Stimulated activated naive CD8-positive, alpha-beta T cell treated with anti-CD3 and anti-CD28 coated beads, Interleukin-15, Interleukin-2, amounts not matched to agents 100 U/mL and 50 U/mL, for 24 hours (primary cell): ENCODE measurements around the gene HOXD8.

ENCODE experiments used
- ATAC-seq: fragments of 150-1000 bp; cut with Tn5 transposase; one replicate; pipeline ENCODE4 v1.10.0; 2021
- DNase-seq: peaks from one replicate; pipeline ENCODE4 v3.0.0; 2021

HOXD8 gene

DNA sequence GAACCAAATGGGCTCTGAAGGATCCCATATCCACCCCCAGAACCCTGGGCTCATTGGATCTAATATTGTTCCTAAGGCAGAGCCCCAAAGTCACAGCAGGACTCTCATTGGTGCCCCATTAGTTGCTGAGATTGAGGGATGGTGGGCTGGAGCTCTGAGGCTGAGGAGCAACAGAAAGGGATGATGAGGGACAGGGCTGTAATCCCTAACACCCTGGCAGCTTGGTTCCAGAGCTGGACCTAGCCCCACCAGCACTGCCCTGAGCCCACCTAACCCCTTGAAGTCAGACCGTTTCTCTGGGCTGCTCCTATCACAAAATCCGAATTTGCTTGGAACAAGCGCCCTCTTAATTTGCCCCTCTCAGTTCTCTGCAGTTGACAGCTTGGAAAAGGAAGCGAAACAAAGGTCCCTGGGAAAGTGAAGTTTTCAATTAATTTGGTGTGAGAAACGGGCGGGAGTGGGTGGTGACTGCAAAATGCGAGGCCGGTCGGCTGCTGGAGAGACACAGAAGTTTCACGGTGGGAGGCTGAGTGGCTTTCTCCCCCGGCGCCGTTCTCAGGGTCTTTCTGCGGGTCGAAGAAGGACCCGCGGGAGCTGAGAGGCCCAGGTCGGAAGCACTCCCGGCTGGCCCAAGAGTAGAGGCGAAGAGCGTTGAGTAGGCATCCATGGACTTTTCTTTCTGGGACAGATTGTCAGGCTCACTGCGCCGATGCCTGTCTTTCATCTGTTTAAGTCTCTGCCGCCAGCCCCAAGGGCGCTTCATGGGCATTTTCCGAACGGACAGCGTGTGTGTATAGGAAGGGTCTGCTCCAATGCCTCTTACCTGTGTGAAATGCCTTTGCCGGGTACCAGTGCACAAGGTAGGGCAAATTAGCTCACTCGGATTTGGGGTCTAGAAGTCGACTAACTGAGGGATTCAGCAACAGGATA is 37.9 kb upstream of the HOXD8 start:
- ATAC-seq (no peak), DNase-seq (no peak)

DNA sequence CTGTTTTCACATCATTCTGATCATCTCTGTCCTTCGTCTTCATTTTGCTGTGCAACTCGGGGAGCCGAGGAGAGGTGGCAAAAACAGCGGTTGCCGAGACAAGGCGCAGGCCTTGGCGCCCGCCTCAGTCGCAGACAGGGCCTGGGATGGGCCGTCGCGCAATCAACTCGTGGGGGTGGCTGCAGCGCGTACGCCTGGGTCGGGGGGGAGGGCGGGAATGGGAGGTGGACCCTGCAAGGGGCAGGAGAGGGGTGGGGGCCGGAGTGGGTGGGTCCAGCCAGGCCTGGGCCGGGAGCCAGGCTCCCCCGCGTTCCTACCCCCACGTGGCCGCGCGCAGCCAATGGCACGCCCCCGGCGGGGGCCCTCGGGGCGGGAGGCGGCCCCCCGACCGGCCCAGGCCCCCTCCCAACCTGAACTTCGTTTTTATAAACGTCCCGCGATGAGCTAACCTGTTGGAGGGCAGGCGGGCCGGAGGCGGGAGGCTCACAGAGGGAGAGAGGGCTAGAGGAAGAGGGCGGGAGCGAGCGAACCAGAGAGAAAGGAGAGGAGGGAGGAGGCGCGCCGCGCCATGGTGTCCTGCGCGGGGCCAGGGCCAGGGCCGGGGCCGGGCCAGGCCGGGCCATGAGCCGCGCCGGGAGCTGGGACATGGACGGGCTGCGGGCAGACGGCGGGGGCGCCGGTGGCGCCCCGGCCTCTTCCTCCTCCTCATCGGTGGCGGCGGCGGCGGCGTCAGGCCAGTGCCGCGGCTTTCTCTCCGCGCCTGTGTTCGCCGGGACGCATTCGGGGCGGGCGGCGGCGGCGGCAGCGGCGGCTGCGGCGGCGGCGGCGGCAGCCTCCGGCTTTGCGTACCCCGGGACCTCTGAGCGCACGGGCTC is 37.0 kb upstream of the HOXD8 start, which contains the start of gene HOXD13:
HOXD13 (plus strand) TSS at position 452 of the 875 bp plus-strand sequence; CDS start at position 622, 170 bp downstream.
- DNase-seq (no peak), ATAC-seq (no peak)

DNA sequence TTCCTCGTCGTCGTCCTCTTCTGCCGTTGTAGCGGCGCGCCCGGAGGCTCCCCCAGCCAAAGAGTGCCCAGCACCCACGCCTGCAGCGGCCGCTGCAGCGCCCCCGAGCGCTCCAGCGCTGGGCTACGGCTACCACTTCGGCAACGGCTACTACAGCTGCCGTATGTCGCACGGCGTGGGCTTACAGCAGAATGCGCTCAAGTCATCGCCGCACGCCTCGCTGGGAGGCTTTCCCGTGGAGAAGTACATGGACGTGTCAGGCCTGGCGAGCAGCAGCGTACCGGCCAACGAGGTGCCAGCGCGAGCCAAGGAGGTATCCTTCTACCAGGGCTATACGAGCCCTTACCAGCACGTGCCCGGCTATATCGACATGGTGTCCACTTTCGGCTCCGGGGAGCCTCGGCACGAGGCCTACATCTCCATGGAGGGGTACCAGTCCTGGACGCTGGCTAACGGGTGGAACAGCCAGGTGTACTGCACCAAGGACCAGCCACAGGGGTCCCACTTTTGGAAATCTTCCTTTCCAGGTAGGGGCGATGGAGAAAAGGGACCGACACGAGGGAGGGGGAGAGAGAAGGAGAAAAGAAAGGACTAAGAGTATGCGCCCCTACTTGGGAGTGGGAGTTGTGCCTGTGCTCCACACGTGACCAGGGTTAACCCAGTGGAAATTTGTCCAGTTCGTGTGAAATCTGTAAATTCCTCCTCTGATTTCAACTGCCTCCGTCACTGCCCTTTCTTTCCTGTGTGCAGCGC is 36.2 kb upstream of the HOXD8 start:
- ATAC-seq (no peak), DNase-seq (no peak)

DNA sequence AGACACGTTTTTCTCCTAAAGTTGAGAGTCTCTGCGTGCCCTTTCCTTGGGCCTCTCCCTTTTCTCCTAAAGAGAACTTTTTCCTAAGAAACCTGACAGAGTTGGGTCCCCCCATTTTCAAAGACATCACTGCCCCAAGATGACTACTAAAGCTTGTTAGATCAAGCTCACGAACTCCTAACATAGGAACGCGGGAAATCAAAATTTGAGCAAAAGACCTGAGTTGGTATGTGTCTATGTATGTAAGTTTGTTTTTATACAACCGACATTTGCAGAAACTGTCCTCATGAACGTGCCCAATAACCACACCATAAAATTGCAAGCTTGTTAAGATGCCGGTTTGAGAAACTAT is 35.6 kb upstream of the HOXD8 start:
- no peak for ATAC-seq
- no peak for DNase-seq

DNA sequence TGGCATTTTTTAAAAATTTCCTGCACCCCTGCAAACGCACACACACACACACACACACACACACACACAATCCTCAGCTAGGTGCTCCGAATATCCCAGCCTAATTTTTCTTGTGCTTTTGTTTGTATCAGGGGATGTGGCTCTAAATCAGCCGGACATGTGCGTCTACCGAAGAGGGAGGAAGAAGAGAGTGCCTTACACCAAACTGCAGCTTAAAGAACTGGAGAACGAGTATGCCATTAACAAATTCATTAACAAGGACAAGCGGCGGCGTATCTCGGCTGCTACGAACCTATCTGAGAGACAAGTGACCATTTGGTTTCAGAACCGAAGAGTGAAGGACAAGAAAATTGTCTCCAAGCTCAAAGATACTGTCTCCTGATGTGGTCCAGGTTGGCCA is 35.2 kb upstream of the HOXD8 start:
- DNase-seq (no peak), ATAC-seq (no peak)

DNA sequence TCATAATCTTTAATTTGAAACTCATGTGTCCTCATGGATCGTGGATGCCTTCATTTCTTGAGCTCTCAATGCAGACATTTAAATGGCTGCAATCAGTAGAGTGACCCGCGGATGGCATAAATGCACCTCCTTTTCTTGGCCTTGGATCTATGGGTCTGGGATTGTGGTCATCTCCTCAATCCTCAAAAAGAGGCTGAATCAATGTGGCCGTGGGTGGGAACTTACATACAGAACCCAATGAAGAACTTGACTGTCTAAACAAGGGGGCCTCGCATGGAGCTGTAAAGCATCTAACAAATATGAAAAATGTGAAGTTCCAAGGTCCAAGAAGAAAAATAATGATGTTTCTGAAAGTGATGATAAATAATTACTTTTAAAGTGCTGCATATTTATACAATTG is 34.1 kb upstream of the HOXD8 start:
- ATAC-seq (no peak), DNase-seq (no peak)

DNA sequence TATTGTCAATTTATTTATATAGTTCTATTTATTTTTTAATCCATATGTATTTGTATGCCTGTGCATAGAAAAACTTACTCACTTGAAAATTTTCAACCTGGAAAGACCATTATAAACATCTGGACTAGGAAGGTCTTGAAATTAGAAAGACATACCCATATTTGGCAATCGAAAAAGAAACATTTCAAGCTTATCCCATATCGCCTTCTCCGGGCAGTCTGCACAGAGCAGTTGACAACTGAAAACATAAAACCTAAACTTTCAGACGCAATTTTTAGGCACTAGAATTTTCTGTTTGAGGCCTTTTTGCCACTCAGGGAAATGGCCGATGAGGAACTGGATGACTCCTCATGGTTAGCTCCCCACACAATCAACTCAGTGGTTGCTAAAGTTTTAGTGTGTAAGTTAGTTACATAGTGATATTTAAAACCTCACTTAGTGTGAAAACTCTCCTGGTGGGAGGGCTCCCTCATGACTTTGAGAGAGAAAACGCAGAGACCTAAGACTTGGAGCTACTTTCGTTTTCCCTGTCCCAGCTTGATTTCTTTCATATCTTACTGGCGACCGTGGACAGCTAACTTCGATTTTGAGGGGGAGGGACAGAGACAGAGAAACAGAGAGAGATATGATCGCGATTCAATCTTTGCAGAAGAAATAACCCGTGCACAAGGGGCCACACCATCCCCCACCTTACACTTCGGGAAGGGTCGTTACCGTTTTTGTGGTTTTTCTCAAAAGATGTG is 33.1 kb upstream of the HOXD8 start:
- DNase-seq = no peak
- no peak for ATAC-seq

DNA sequence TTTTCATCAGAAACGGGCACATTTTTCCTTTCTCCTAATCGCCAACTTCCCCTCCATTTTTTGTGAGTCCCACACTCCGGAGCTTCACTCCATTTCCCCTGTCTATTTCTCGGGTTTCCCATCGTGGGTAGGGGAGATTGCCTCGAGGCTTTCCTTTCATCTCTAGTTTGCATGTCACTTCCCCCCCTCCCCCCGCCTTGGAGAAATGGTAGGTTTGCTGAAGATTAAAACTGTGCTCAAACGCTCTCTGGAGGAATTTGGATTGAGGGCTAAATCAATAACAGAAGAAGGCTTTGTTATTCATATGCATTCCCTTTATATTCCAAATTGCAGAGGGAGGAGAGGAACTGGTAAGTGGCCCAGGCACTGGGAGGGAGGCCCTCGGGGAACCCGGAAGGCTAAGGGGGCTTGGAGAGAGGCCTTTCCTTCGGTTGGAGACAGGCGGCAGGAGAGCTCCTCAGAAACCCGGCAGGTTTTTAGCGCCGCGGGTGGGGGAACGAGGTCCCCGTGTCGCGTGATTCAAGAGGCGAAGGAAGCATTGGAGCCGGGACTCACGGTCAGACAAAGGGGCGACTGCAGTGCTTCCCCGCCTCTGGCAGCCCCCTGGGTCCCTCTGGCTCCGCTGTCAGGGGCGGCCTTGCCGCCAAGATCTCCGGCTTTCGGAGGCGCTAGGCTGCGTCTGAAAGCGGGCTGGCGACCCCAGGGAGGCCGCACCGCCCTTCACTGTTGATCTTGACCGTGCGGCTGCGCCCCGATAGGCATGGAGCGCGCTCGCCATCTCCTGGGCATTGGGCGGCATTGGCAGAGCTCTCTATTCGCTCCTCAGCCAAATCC is 32.3 kb upstream of the HOXD8 start:
- DNase-seq = peak; percentile 65
- ATAC-seq = peak; percentile 77

DNA sequence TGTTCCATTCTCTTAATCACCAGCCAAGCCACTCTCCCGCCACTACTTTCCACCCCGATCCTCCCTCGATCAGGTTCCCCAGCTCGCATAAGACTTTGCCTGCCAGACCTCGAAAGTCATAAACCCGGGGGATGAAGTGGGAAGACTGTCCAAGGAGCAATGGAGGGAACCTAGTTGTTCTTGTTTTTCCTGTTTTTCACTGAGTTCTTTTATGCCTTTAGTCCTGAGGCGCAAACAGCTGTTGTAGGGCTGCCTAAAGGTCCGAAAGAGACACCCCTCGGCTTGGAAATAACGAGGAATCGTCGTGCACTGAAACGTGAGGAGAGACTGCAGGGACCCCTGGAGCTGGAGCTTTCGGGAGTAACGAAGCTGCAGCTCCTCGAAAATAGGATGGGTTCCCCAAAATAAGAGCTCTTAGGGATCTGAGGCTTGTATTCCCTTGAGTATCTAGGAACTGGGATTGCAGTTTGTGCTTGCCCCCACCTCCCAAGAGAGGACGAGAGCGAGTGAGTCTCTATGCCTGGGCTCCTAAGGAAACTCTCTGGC is 31.6 kb upstream of the HOXD8 start:
- DNase-seq (no peak), ATAC-seq (no peak)

DNA sequence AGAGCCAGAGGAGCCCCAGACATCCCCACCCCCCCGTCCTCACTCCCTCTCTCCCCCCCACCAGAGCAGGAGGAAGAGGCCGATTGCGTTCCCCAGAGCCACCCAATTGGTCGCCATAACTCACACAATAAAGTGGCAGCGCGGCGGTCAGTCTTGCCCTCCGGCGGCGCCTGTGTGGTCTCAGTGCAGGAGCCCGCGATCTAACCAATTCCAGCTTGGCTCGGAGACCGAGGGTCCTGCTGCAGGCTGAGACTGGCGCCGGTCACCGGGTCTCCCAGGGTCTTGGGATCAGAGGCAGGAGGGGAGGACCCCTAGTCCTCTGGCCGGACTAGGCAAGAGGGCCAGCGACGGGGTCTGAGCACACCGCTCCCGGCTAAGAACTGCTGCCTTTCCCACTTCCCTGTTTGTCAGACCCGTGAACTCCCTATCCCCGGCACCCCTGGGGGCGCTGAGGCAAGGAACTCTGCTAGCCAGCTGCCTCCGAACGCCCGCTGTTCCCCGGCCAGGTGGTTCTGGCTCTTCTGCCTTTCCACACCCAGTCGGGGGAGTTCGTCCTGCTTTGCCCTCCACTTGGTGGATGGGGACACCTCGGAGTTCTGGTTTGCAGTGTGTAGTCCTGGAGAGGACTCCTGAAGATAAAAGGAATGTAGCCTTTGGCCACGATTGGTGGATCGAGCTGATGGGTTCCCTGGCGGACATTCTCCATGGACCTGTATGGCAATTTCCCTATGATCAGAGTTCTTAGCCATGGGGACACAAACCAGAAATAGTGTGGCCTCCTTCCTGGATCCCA is 30.9 kb upstream of the HOXD8 start:
- no peak for ATAC-seq

DNA sequence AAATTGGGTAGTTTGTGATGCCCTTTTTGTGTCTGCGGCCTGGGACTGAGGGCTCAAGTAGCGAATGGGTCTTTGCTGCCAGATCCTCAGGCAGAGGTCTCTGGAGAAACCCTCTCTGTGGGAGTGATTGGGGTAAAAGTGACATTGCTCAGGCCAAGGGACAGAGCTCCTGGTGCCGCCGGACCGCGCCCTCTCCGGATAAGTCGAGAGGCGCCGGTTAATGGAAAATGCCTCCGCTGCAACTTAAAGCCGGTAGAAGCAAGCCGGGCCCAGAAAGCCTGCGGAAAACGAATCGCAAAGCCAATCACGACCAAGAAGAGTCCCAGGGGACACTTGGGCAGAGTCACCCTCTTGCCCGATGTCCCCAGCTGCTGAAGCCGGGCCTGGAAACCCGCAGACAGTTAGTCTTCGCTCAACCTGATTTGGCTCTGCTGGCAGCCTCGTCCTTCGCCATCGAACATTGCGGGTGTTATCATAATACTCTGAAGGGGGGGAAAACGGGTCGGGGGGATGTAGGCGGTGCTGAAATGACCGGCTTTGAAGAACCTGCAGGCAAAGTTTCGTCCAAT is 30.3 kb upstream of the HOXD8 start:
- ATAC-seq = no peak
- DNase-seq = no peak

More for the DNA sequence above, 30.9 kb upstream of the HOXD8 start:
- no peak for DNase-seq

DNA sequence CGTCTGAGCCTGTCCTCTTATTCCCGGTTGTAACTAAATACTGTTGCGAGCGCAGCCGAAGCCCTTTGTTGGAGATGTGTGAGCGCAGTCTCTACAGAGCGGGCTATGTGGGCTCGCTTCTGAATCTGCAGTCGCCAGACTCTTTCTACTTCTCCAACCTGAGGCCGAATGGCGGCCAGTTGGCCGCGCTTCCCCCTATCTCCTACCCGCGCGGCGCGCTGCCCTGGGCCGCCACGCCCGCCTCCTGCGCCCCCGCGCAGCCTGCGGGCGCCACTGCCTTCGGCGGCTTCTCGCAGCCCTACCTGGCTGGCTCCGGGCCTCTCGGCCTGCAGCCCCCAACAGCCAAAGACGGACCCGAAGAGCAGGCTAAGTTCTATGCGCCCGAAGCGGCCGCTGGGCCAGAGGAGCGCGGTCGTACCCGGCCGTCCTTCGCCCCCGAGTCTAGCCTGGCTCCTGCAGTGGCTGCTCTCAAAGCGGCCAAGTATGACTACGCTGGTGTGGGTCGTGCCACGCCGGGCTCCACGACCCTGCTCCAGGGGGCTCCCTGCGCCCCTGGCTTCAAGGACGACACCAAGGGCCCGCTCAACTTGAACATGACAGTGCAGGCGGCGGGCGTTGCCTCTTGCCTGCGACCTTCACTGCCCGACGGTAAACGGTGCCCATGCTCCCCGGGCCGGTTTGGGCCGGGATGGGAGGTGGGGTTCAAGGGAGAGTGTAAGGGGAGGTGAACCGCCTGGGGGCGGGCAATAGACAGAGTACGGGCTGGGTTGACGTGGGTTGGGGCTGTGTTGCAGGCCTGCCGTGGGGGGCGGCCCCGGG is 29.6 kb upstream of the HOXD8 start, which contains the start of gene HOXD12:
HOXD12 (plus strand) TSS at position 68 of the 819 bp plus-strand sequence; CDS start at position 75, 7 bp downstream.
- no peak for ATAC-seq
- no peak for DNase-seq

DNA sequence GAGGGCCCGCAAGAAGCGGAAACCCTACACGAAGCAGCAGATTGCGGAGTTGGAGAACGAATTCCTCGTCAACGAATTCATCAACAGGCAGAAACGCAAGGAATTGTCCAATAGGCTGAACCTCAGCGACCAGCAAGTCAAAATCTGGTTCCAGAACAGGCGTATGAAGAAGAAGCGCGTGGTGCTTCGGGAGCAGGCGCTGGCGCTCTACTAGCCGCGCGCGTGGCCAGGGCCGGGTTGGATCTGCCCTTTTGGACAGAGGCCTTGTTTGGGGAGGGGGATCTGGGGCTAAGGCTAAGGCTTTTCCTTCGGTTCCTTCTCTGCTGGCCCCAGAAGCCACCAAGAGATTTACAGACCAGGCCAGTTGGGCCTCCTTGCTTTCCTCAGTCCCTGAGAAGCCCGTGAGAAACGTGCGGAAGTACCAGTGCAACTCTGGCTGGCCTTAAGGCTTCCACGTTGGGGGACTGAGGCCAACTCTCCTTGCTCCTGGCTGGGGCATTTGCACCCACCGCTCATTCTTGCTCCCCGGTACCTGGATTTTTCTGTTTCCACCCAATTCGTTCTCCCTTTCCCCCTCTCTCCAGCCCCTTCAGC is 28.9 kb upstream of the HOXD8 start:
- ATAC-seq = no peak
- DNase-seq = no peak

DNA sequence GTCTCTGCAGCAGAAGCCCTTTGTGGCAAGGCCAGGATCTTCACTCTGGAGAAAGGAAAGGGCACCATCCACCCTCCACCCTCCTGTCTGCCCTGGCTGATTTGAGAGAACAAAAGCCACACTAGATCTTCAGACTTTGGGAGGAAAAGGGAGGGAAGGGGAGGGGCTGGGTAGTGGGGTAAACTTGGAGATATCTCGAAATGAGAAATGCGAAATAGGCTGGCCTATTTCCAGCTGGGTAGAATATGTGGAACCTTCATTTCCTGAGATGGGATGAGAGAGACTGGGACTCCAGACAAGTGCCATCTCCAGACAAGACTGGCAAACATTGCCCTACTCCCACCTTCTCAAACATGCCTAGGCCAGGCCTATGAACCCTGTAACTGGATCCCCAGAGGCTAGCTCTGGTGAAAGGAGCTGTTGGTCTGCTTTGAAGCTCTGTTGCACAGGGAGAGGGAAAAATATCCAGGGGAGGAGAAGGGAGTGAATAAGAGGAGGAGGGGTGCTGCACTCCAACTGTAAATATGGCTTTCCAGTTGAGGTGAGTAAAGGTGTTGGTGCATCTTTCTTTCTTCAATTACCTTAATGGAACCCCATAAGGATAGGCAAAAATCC is 28.2 kb upstream of the HOXD8 start:
- DNase-seq (no peak), ATAC-seq (no peak)

DNA sequence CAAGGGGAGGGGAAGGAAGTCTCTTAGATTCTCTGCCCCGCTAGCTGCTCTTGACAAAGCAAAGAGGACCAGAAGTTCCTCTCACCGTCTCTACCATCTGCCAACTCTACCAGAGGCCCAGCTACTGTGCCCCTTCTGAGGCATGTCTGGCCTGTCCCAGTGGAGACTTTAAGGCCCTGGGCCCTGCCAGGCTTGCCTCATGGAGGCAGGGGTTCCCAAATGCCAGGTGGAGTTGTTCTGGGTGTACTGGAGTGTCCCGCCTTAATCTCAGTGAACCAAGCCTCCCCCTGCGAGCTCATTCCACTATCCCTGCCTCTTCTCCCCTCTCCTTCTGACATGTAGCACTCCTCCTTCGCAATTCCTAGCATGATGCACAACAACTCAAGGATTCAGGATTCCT is 27.7 kb upstream of the HOXD8 start:
- DNase-seq = no peak
- ATAC-seq = no peak

DNA sequence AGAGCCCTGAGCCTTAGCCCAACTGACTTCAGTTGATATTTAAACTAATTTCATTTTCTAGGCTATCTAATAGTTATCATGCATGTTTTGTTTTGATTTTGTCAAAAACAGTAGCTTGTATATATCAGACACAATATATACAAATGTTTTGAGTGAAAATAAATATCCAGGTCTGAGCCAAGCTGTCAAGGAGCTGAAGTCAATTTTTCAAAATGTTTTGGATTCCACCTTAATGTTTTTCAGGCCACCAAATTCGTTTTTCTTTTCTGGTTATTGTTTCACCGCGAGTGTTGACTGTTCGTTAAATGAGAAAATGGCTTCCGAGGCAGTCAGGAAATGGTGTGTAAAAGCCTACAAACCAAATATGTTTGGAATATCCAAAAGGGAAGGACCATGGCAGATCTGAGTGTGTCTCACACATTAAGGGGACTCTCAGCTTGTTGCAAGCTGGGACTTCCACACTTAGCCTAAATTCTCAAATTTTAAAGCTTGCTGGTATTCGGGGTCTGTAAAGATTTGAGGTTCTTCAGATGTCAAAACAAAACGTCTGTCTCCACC is 27.1 kb upstream of the HOXD8 start:
- no peak for DNase-seq
- ATAC-seq = no peak

DNA sequence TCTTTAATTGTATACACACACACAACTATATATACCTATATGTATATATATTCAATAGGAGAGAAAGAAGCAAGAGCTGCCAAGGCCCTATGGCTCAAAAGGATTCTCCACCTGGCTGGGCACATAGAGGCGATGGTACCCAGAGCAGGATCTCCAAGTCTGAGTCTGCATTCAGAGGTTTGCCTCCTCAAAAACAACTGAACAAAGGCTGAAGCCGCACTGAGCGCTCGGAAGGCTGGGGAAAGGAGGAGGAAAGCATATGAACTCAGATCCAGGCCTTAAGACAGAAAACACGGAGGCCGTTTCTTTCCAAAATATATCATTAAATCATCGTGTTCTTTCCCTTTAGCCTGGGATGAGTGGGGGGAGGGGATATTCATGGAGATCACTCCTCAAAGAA is 26.3 kb upstream of the HOXD8 start:
- ATAC-seq = no peak
- no peak for DNase-seq
